ENCODE measurements around the gene USHBP1.

GRCh38 chr19:17294051-17294891 is 29.7 kb upstream of the USHBP1 start:
- TF ChIP-seq CTCF (IDR thresholded peaks at IDR 0.05) = no peak
- TF ChIP-seq SIN3A (IDR thresholded peaks at IDR 0.05; ENCODE audit: borderline replicate concordance, insufficient read depth, low read depth, low read length) = no peak
- TF ChIP-seq POLR2AphosphoS5 (IDR thresholded peaks at IDR 0.05; ENCODE audit: low read depth, low read length) = no peak
- no peak for TF ChIP-seq REST (IDR thresholded peaks at IDR 0.05; ENCODE audit: insufficient read depth in 1 of 2, low read depth in 2 of 2, low read length in 1 of 2)
- TF ChIP-seq TCF7L2 (IDR thresholded peaks at IDR 0.05; ENCODE audit: low read depth, low read length) = no peak
